Endothelial cell of umbilical vein (primary cell): Measurements from ENCODE around the gene KLHL4. TPM values are rescaled to one million over a fixed set of nuclear protein-coding genes. Genes with fewer than 3 reads are reported as not detected.

Source experiments
- BruUV-seq: library from RNA; stranded (reverse); fragments of 400-500 nt; replicated peaks from 2 replicates; lab custom pipeline; 2021; lab: Mats Ljungman, UMichigan
- CTCF ChIA-PET: fragments of 300-600, 350-600 bp; sonication (Branson Sonifier 250); formaldehyde crosslinking; loops from one replicate; lab custom pipeline; 2021; ENCODE audit warnings: antibody characterized with exemption, inconsistent platforms; lab: Charles Lee
- POLR2A ChIA-PET: fragments of 300-600, 350-600 bp; sonication (Branson Sonifier 250); formaldehyde crosslinking; loops from one replicate; lab custom pipeline; 2021; ENCODE audit warnings: antibody characterized with exemption, inconsistent platforms; lab: Charles Lee
- DNase-seq: peaks from one replicate; pipeline ENCODE4 v3.0.0-alpha.2; 2011; ENCODE audit warnings: low read depth, low spot score
- FAIRE-seq: peaks from 2 replicates; lab custom pipeline; 2011; peaks lifted over from hg19 to GRCh38; lab: Jason Lieb, UNC
- H2AFZ ChIP-seq: 2 replicates; pipeline ENCODE4 v1.6.0; 2012; ENCODE audit warnings: low read depth, low read length, control low read depth, inconsistent platforms
- H3K27ac ChIP-seq: 2 replicates; pipeline ENCODE4 v1.5.1; 2011; ENCODE audit warnings: low read depth, mild to moderate bottlenecking, control low read depth, low read length, moderate library complexity; ENCODE audit not compliant: insufficient read depth
- H3K27me3 ChIP-seq, 2 experiments: 2 replicates each; pipeline versions ENCODE4 v1.6.0 to v1.6.1; 2011; ENCODE audit warnings: low read length in 2 of 2, mixed read lengths in 1 of 2; ENCODE audit not compliant: control insufficient read depth in 2 of 2, insufficient read depth in 2 of 2
- H3K36me3 ChIP-seq, 2 experiments: 2 replicates in 1 of 2; 3 replicates in 1 of 2; pipeline ENCODE4 v1.5.1; 2011; ENCODE audit warnings: low read length in 2 of 2, mild to moderate bottlenecking in 1 of 2, moderate library complexity in 1 of 2; ENCODE audit not compliant: control insufficient read depth in 2 of 2, insufficient read depth in 2 of 2; ENCODE audit errors: extremely low read depth in 1 of 2
- H3K4me1 ChIP-seq: 3 replicates; pipeline ENCODE4 v1.5.1; 2011; ENCODE audit warnings: mild to moderate bottlenecking, low read length; ENCODE audit not compliant: control insufficient read depth, insufficient read depth; ENCODE audit errors: extremely low read depth
- H3K4me2 ChIP-seq: 2 replicates; pipeline ENCODE4 v1.6.1; 2011; ENCODE audit warnings: low read length, control low read depth, mixed read lengths; ENCODE audit not compliant: insufficient read depth
- H3K4me3 ChIP-seq, 3 experiments: fragments of 200-600 bp in 1 of 3; sonication (generic), shearing (Covaris generic) in 1 of 3; replicated peaks in 1 of 3; 2 replicates each; pipeline ENCODE4 v1.5.1; 2011 to 2016; ENCODE audit warnings: control low read depth in 3 of 3, low read length in 3 of 3, mild to moderate bottlenecking in 2 of 3, inconsistent platforms in 1 of 3, low read depth in 1 of 3, moderate library complexity in 1 of 3; ENCODE audit not compliant: insufficient read depth in 1 of 3
- H3K79me2 ChIP-seq: 2 replicates; pipeline ENCODE4 v1.6.0; 2012; ENCODE audit warnings: low read length, inconsistent platforms; ENCODE audit not compliant: control insufficient read depth, insufficient read depth
- H3K9ac ChIP-seq: replicated peaks from 2 replicates; pipeline ENCODE3; 2011; ENCODE audit warnings: low read length, control low read depth; ENCODE audit not compliant: insufficient read depth; ENCODE audit errors: extremely low read depth
- H3K9me1 ChIP-seq: replicated peaks from 3 replicates; pipeline ENCODE4 v1.6.0; 2011; ENCODE audit warnings: mild to moderate bottlenecking, low read length; ENCODE audit not compliant: control insufficient read depth, insufficient read depth; ENCODE audit errors: extremely low read depth
- H3K9me3 ChIP-seq: replicated peaks from 2 replicates; pipeline ENCODE4 v1.5.1; 2012; ENCODE audit warnings: low read length, inconsistent platforms; ENCODE audit not compliant: control insufficient read depth, insufficient read depth
- H4K20me1 ChIP-seq: replicated peaks from 2 replicates; pipeline ENCODE3; 2011; ENCODE audit warnings: mild to moderate bottlenecking, low read length; ENCODE audit not compliant: control insufficient read depth, insufficient read depth; ENCODE audit errors: extremely low read depth
- CTCF ChIP-seq, 2 donors: IDR thresholded peaks; 1 replicate in 1 of 2; 2 replicates in 1 of 2; pipeline ENCODE4 v1.5.1; 2011; ENCODE audit warnings: low read length in 2 of 2, mild to moderate bottlenecking in 2 of 2, moderate library complexity in 2 of 2, control low read depth in 1 of 2, inconsistent platforms in 1 of 2, low read depth in 1 of 2; ENCODE audit not compliant: insufficient read depth in 1 of 2; ENCODE audit errors: extremely low read depth in 1 of 2
- EZH2 ChIP-seq: IDR thresholded peaks from 2 replicates; pipeline ENCODE4 v1.6.1; 2012; ENCODE audit warnings: borderline replicate concordance, low read depth, mild to moderate bottlenecking, moderate library complexity, low read length, inconsistent platforms; ENCODE audit not compliant: severe bottlenecking
- FOS ChIP-seq: IDR thresholded peaks from 2 replicates; pipeline ENCODE4 v1.6.1; 2011; ENCODE audit warnings: mild to moderate bottlenecking, low read length, moderate library complexity, borderline replicate concordance; ENCODE audit not compliant: insufficient read depth
- GATA2 ChIP-seq: IDR thresholded peaks from 2 replicates; pipeline ENCODE4 v1.7.0; 2011; ENCODE audit warnings: low read depth, mild to moderate bottlenecking, moderate library complexity, mixed read lengths, low read length; ENCODE audit not compliant: insufficient read length, insufficient read depth
- JUN ChIP-seq: IDR thresholded peaks from 2 replicates; pipeline ENCODE4 v1.6.1; 2011; ENCODE audit warnings: borderline replicate concordance, low read depth; ENCODE audit not compliant: insufficient read length, insufficient read depth
- MAX ChIP-seq: IDR thresholded peaks from 2 replicates; pipeline ENCODE4 v1.6.1; 2011; ENCODE audit not compliant: insufficient read depth, insufficient read length
- MYC ChIP-seq: IDR thresholded peaks from one replicate; pipeline ENCODE4 v1.6.1; 2011; ENCODE audit warnings: mild to moderate bottlenecking, low read depth, low read length
- POLR2A ChIP-seq: IDR thresholded peaks from 2 replicates; pipeline ENCODE4 v1.6.1; 2012; ENCODE audit warnings: low read depth, mild to moderate bottlenecking, control low read depth, low read length
- POLR2AphosphoS5 ChIP-seq: IDR thresholded peaks from 2 replicates; pipeline ENCODE4 v1.6.1; 2012; ENCODE audit warnings: low read depth, mild to moderate bottlenecking, control low read depth, low read length, moderate library complexity; ENCODE audit not compliant: insufficient read depth
- dilution Hi-C: fragments of 300-500 bp; cut with MboI; formaldehyde crosslinking; loops from one replicate; pipeline ENCODE4 v1.15.0; 2019; ENCODE audit warnings: low sequenced_read_pairs; ENCODE audit not compliant: extremely low pct_ligation_motif_present
- intact Hi-C: fragments of 100-400 bp; cut with micrococcal nuclease; formaldehyde crosslinking; loops from one replicate; pipeline ENCODE4 v1.10.0; 2022
- polyA plus RNA-seq, 4 experiments: library from polyadenylated mRNA; depleted of rRNA in 3 of 4; stranded (reverse) in 3 of 4; unstranded in 1 of 4; fragments of >200 nt; gene quantifications; 2 replicates each; pipeline versions ENCODE4 v1.2.1 to v1.2.3, GENCODE V29; 2011 to 2012; ENCODE audit warnings: missing spikeins in 1 of 4
- total RNA-seq: library from RNA; stranded (reverse); gene quantifications from 2 replicates; pipeline ENCODE4 v1.2.3, GENCODE V29; 2021

KLHL4 gene
- total and polyA plus RNA-seq, 2 donors (not counting 3 experiments of a cell fraction or from before 2014, with no cell fraction given): 9.8 to 19.3 TPM

- Histone ChIP-seq H3K4me2 (no peak overlapping the region), H4K20me1 (no peaks in the 10 kb centered on the region), H3K79me2 (no peaks in the 10 kb centered on the region), H3K27me3 (no peaks in the 10 kb centered on the region), H3K9me3 (no peaks in the 10 kb centered on the region), H3K4me3 (no peak overlapping the region), H3K9ac (no peak overlapping the region), H3K9me1 (no peaks in the 10 kb centered on the region), H3K4me1 (peaks cover 6% of the 10 kb centered on the region), H3K36me3 (no peaks in the 10 kb centered on the region), H2AFZ (no peak overlapping the region), H3K27ac (no peak overlapping the region)
- TF ChIP-seq EZH2: no peak
- no peak for TF ChIP-seq JUN
- TF ChIP-seq GATA2: no peak
- TF ChIP-seq CTCF (IDR thresholded peaks at IDR 0.05; ENCODE audit: extremely low read depth in 1 of 2, insufficient read depth in 1 of 2, low read depth in 1 of 2, low read length in 2 of 2): no peak
- no peak for TF ChIP-seq MYC
- TF ChIP-seq MAX: no peak
- no peak for TF ChIP-seq POLR2AphosphoS5
- TF ChIP-seq POLR2A: no peak
- TF ChIP-seq FOS: no peak
- dilution Hi-C loops (no loop called here), intact Hi-C loops (loop anchor here (5.0 kb wide), 1 partner anchor 36 kb away; no protein-coding TSS in a partner anchor)
- peak; percentile 76 for FAIRE-seq
- POLR2A ChIA-PET: no interaction called here
- peak; percentile 33 for DNase-seq
- no TSS peak for BruUV-seq
- CTCF ChIA-PET: interaction anchor here (0.7 to 1.4 kb wide), 5 partner anchors 79 to 326 kb away, joined by 3 to 39 read pairs (median 5); no protein-coding TSS in a partner anchor
Observed at GRCh38 chrX:87663421-87663820, 145.8 kb downstream of the KLHL4 start.
